HG03378 (cell line): Measurements from ENCODE around the gene RNF8.

Experiments
- ATAC-seq: cut with Tn5 transposase; IDR thresholded peaks from one replicate; pipeline ENCODE4 v1.9.1; 2021; ENCODE audit warnings: mild to moderate bottlenecking, moderate library complexity; ENCODE audit not compliant: unreplicated experiment

RNF8 gene

GRCh38 chr6:37357860-37358259 is 4.1 kb downstream of the RNF8 start:
- ATAC-seq: no peak

GRCh38 chr6:37359039-37359438 is 5.3 kb downstream of the RNF8 start:
- no peak for ATAC-seq

GRCh38 chr6:37362101-37362828 is 8.5 kb downstream of the RNF8 start:
- no peak for ATAC-seq

GRCh38 chr6:37365791-37366190 is 12.0 kb downstream of the RNF8 start:
- no peak for ATAC-seq

- ATAC-seq: no peak
Measured at GRCh38 chr6:37366910-37367309, 13.1 kb downstream of the RNF8 start.

GRCh38 chr6:37368961-37369320 is 15.2 kb downstream of the RNF8 start:
- ATAC-seq: no peak

GRCh38 chr6:37369321-37370201 is 15.8 kb downstream of the RNF8 start:
- no peak for ATAC-seq

- ATAC-seq: no peak
Measured at GRCh38 chr6:37371154-37372083, 17.6 kb downstream of the RNF8 start.

GRCh38 chr6:37372116-37372515 is 18.3 kb downstream of the RNF8 start:
- no peak for ATAC-seq

- no peak for ATAC-seq
Measured at GRCh38 chr6:37373822-37374471, 20.2 kb downstream of the RNF8 start.

- ATAC-seq: no peak
Measured at GRCh38 chr6:37375376-37375775, 21.6 kb downstream of the RNF8 start.

- ATAC-seq: no peak
Measured at GRCh38 chr6:37376078-37376743, 22.4 kb downstream of the RNF8 start.

- ATAC-seq: no peak
Measured at GRCh38 chr6:37381579-37381978, 27.8 kb downstream of the RNF8 start.

- ATAC-seq: no peak
Measured at GRCh38 chr6:37382994-37383765, 29.4 kb downstream of the RNF8 start.

GRCh38 chr6:37388578-37388977 is 34.8 kb downstream of the RNF8 start:
- no peak for ATAC-seq

- no peak for ATAC-seq
Measured at GRCh38 chr6:37389857-37390256, 36.1 kb downstream of the RNF8 start.

GRCh38 chr6:37391120-37391519 is 37.3 kb downstream of the RNF8 start:
- no peak for ATAC-seq

GRCh38 chr6:37392821-37393220 is 39.0 kb downstream of the RNF8 start:
- ATAC-seq: no peak

- ATAC-seq: no peak
Measured at GRCh38 chr6:37393381-37393929, 39.7 kb downstream of the RNF8 start.
